HG03060 (cell line): ENCODE data around the gene FHIP2A.
"Not testable (repeated sequence)": the region's sequence is repeated elsewhere in the genome, so short reads cannot be mapped to it uniquely, and the experiment has no call there.

Experiments
- ATAC-seq: cut with Tn5 transposase; IDR thresholded peaks from one replicate; pipeline ENCODE4 v1.9.1; 2021; ENCODE audit warnings: low read depth, moderate number of reproducible peaks; ENCODE audit not compliant: unreplicated experiment

The FHIP2A gene

GRCh38 chr10:114855776-114856543 lies 34.4 kb downstream of the FHIP2A start:
- no peak for ATAC-seq

DNA sequence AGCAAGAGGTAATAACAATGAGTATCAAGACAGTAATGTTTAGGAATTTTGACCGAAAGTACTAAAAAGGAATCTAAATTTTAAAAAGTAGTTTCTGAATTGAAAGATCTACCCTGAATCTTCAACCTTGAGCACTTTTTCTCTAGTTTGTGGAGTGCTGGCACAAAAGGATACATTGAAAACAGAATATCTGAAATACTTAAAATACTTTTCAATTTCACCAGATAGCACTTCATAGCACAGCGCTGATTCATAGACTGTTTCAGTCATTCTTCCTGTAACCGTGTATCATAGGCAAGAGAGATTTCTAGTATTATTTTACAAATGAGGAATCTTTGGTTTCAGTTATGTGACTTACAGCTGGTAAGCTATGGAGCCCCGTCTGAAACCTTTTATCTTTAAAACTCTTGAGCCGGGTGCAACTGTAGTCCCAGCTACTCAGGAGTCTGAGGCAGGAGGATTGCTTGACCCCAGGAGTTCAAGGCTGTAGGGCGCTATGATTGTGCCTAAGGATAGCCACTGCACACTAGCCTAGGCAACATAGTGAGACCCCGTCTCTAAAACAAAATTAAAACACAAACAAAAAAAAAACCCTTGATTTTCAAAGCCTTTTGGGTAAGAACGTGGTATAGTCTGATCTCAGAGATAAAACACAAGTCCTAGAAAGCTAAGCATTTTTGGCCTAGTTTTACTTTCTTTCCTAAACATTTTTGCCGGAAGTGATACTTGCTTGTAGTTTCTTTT lies 35.1 kb downstream of the FHIP2A start:
- ATAC-seq: no peak

DNA sequence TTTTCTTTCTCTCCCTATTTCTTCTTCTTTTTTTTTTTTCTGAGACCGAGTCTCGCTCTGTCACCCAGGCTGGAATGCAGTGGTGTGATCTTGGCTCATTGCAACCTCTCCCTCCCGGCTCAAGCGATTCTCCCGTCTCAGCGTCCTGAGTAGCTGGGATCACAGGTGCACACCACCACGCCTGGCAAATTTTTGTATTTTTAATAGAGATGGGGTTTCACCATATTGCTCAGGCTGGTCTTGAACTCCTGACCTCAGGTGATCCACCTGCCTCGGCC lies 35.6 kb downstream of the FHIP2A start:
- ATAC-seq: not testable (repeated sequence)

GRCh38 chr10:114857922-114858629 lies 36.5 kb downstream of the FHIP2A start:
- ATAC-seq: no peak

DNA sequence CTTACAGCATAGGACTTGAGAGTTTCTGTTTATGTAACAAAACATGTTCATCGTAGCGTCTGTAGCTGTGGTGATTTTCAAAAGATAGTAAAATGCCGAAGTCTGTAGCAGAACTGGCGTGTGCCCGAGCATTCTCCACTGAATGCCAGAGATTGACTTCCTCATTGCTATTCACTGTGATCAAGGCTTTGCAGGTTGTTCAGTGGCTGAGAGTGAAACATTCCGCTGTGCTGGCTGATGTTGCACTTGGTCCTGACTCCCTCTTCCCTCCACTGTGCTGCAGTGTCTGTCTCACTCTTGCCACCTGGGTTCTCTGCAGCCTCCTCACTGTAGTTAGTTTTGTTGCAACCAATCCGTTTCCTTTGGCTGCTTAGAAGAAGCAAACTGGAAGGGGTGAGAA lies 37.6 kb downstream of the FHIP2A start:
- ATAC-seq: no peak

GRCh38 chr10:114862456-114862855 lies 40.9 kb downstream of the FHIP2A start:
- ATAC-seq: no peak

- ATAC-seq: no peak
These were observed 45.8 kb downstream of the FHIP2A start for GRCh38 chr10:114867365-114867764.

DNA sequence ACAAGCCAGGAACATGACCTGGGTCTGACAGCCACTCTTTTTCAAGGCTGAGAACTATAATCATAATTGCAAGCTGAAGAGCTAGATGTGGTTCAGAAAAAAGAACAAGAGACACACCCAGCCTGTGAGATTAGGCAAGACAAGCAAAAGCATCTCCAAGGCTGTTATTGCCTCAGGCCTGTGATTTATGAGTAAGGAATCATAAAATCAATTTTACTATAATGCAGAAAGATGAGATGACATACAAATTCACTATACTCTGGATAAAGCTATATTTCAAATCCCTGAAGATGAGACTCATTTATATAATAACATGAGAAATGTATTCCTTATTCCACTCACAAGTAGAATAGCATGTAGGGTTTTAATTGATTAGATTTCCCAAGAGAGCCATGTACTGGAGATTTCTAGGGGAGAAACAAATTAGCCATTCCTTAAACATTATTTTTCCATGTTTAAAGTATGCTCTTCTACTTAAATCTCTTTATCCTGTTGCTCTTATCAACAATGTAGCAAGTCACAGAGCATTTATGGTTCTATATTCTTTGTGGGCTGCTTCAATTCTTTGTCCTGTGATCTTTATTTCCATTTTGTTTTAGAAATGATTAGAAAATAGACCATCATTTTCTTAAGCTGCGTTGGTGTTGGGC lies 47.4 kb downstream of the FHIP2A start:
- no peak for ATAC-seq

GRCh38 chr10:114869520-114869892 lies 47.9 kb downstream of the FHIP2A start:
- no peak for ATAC-seq

GRCh38 chr10:114870486-114870885 lies 48.9 kb downstream of the FHIP2A start:
- ATAC-seq: no peak

DNA sequence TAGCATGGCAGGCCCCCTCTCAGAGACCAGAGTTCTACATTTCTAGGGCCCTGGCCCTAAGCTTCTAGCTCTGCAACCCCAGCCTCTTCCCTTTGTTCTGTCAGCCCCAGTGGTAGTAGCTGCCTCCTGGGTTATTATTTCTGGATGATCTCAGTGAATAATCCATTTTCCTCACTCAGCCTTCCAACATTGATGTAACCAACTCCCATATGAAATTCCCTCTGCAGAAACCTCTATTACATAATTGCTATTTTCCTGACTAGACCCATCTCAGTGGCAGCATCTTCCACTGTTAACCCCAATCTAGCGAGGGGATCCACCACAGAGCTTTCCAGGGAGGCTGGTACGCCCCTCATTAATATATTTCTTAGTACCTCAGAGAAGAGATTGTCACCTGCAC lies 49.8 kb downstream of the FHIP2A start:
- ATAC-seq: no peak
